ENCODE measurements around the gene CCDC92B. TPM values are rescaled to one million over a fixed set of nuclear protein-coding genes. Genes with fewer than 3 reads are reported as not detected.

CCDC92B gene
- total RNA-seq (ENCODE audit: low replicate concordance) = not detected in 2 replicates

DNA sequence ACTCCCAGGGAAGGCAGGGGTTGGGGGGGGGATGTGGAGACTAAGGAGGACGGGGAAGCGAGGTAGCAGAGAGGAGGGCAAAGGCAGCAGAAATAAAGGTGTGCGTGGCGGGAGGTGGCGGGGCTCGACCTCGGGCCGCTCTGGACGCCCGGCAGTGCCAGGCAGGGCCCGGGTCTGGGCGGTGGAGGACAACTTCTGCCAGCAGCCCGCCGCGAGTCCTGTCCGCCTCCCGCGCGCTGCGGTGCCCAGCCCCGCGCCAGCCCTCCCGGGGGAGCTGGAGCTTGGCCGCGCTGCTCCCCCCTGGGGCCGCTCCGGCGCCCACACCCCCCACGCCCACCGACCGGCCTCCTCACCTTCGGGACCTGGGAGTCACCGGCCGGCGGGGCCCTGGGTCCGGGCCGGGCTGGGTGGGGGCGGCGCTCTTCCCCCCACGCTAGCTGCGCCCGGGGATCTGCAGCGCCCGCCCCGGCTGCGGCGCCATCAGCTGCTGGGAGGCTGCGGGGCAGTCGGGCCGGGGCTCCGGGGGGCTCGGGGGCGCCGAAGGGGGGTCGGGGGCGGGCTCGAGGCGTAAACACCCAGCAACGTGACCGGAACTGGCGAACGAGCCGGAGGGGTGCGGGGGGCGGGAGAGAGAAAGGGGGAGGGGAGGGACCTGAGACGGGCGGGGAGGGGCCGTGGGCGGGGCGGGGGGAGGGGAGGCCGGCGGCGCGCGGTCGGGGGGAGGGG, at the start of gene CCDC92B:
Gene CCDC92B, minus strand, starts transcription at position 595 of the 726 bp plus-strand sequence. CDS start 14,507 bp downstream, outside the sequence.
- H3K4me3 ChIP-seq (ENCODE audit: low read depth, low read length) = no peak within 1 kb of the TSS
- DNase-seq (ENCODE audit: low read depth) = no peak
- TF ChIP-seq, protein P1, sequence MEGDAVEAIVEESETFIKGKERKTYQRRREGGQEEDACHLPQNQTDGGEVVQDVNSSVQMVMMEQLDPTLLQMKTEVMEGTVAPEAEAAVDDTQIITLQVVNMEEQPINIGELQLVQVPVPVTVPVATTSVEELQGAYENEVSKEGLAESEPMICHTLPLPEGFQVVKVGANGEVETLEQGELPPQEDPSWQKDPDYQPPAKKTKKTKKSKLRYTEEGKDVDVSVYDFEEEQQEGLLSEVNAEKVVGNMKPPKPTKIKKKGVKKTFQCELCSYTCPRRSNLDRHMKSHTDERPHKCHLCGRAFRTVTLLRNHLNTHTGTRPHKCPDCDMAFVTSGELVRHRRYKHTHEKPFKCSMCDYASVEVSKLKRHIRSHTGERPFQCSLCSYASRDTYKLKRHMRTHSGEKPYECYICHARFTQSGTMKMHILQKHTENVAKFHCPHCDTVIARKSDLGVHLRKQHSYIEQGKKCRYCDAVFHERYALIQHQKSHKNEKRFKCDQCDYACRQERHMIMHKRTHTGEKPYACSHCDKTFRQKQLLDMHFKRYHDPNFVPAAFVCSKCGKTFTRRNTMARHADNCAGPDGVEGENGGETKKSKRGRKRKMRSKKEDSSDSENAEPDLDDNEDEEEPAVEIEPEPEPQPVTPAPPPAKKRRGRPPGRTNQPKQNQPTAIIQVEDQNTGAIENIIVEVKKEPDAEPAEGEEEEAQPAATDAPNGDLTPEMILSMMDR (IDR thresholded peaks at IDR 0.05; ENCODE audit: insufficient read depth, low read length) = no peak

DNA sequence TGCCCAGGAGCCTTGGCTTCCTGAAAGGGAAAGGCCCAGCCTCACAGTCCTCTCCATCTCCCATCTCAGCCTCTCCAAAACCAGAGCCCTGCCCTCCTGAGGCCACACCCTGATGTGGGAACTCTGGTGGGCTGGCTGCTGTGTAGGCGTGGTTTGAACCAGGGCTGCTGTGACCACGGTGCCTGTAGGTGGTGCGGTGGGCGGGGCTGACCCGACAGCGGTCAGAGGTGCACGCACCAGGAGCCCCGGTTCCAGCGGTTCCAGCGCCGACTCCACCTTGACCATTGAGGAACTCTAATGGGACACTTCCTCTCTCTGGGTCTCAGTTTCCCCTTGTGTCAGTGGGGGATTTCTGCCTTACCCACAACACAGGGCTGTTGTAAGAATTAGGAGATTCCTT, 49.2 kb upstream of the CCDC92B start:
- H3K4me3 ChIP-seq (ENCODE audit: low read depth, low read length) = no peak overlapping the region
- TF ChIP-seq, protein P1 (IDR thresholded peaks at IDR 0.05; ENCODE audit: insufficient read depth, low read length) = no peak
- no peak for DNase-seq (ENCODE audit: low read depth)

DNA sequence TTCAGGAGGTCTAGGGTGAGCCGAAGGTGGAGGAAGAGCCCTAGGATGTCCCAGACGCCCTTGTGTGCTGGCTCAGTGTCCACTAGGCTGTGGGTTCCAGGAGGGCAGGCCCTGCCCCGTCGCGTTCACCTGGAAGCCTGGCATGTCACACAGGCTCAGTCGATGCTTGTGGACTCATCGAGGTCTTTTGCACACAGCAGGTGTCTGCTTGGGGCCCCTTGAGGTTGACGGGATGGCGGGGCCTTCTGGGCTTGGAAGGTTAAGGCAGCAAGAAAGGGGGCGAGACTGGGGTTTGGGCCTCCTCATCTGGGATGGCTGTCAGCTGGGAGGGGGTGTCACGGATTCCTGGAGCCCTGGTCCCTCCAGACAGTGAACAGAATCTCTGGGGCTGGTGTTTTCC, 48.7 kb upstream of the CCDC92B start:
- no peak overlapping the region for H3K4me3 ChIP-seq (ENCODE audit: low read depth, low read length)
- no peak for DNase-seq (ENCODE audit: low read depth)
- TF ChIP-seq, protein P1 (IDR thresholded peaks at IDR 0.05; ENCODE audit: insufficient read depth, low read length) = no peak

DNA sequence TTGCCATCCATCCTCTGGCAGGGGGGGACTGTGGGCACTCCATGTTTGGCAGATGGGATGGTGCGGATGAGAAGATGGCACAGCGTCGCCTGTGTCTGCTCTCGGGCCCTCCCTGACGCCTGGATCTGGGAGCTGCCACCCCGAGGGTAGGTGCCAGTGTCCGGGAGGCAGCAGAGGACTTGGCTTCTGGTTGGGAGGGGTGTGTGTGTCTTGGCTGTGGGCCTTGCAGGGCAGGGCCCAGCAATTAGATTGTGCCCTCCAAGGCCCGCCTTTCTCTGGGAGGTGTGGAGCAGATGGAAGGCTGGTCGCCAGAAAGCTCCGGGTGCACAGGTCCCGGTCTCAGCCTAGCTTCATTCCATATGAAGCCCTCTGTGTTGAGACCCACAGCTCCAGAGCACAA, 48.2 kb upstream of the CCDC92B start:
- H3K4me3 ChIP-seq (ENCODE audit: low read depth, low read length) = no peak overlapping the region
- no peak for DNase-seq (ENCODE audit: low read depth)
- TF ChIP-seq, protein P1 (IDR thresholded peaks at IDR 0.05; ENCODE audit: insufficient read depth, low read length) = no peak

DNA sequence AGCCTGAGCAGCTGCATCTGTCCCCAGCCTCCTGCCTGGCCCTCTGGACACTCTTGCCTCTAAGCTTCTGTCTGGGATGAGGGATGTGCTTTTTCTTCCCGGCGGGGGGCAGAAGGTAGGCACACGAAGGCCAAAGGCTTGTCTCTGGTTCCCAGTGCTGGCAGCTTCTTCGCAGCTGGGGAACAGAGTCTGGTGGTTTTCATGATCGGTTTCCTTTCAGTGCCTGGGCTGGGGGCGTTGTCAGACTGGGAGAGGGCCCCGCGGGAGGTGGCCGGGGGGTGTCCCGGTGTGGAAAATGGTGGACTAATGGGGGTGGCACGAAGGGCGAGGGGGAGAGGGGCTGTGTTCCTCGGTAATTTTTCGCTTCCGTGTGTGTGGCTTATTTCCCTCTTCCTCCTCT, 47.8 kb upstream of the CCDC92B start:
- no peak overlapping the region for H3K4me3 ChIP-seq (ENCODE audit: low read depth, low read length)
- TF ChIP-seq, protein P1 (IDR thresholded peaks at IDR 0.05; ENCODE audit: insufficient read depth, low read length) = no peak
- no peak for DNase-seq (ENCODE audit: low read depth)

DNA sequence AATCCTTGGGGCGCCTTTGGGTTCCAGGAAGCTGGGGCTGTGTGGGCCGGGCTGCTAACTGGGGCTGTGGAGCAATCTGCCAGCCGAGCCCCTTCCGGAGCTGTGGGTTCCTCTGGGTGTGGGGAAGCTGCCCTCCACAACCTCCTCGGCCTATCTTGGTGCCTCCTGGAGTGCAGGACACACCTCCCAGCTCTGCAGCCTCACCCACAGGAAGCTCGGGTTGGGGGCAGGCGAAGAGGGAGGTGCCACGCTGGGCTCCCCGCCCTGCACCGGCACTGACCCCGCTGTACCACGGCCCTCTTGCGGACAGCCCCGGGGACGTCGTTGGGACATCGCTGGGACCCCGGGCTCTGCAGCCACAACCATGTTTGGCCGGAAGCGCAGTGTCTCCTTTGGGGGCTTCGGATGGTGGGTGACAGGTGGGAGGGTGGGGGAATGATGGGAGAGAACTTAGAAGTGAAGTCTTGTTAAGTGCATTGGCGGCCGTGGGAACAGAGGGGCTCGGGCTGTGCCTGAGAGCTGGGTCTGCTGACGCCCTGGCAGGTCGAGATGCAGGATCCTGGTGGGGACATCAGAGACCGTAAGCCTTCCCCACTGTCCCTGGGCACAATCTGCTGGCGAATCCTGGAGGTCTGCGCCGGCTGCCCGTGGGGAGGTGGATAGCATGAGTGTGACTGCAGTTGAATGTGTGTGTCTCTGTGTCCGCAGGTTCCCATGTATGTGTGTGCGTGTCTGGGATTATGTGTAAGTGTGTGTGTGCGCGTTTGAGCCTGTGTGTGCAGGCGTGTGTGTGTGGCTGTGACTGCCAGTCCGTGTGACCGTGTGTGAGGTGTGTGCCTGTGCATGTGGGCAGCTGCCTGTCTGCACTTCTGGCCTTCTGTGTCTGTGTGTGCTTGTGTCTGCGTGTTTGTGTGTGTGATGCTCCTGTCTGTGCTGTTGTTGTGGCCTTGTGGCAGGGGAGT, 47.0 kb upstream of the CCDC92B start, which contains the start of gene RAP1GAP2:
Gene RAP1GAP2, plus strand, starts transcription at position 275 of the 962 bp plus-strand sequence. Its CDS starts 90 bp downstream, at position 365.
- TF ChIP-seq, protein P1 (IDR thresholded peaks at IDR 0.05; ENCODE audit: insufficient read depth, low read length) = no peak
- DNase-seq (ENCODE audit: low read depth) = no peak
- no peak within 1 kb of the TSS for H3K4me3 ChIP-seq (ENCODE audit: low read depth, low read length)
